HG03354 (cell line): Measurements from ENCODE around the gene LPP.
"Not testable (repeated sequence)": the region's sequence is repeated elsewhere in the genome, so short reads cannot be mapped to it uniquely, and the experiment has no call there.

Source experiments
- ATAC-seq: cut with Tn5 transposase; IDR thresholded peaks from one replicate; pipeline ENCODE4 v1.9.1; 2021; ENCODE audit warnings: mild to moderate bottlenecking; ENCODE audit not compliant: unreplicated experiment, poor library complexity, severe bottlenecking

LPP gene

DNA sequence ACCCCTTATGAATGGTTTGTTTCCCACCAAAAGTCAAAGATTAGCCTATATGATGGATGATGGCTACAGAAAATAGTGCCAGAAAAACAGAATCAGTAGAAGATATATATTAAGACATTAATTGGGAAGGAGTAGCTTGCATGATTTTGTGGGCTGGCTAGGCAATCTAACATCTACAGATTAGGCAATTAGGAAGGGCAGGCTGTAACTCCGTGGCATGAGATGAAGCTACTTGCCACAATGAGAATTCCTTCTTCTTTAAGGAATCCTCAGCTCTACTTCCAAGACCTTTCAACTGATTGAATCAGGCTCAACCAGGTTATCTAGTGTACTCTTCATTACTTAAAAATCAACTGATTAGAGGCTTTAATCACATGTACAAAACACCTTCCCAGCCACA is 426.7 kb downstream of the LPP start:
- no peak for ATAC-seq

DNA sequence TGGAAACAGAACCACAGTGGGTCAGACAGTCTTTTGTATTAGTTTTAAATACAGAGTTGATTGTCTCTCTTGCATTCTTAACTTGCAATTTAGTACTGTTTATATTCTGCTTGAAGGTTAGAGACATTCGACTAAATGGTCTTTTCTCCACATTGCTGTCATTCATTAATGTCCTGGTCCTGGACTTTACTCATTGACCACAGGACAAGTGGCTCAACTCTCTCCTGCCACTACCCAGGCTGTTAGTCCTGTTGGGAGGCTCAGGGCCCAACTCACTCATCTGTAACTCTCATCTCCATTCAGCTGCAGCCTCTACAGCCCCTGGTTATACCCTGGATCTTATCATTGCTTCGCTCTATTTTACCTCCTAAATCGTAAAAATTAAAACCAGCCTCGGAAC is 427.4 kb downstream of the LPP start:
- ATAC-seq, result no peak

DNA sequence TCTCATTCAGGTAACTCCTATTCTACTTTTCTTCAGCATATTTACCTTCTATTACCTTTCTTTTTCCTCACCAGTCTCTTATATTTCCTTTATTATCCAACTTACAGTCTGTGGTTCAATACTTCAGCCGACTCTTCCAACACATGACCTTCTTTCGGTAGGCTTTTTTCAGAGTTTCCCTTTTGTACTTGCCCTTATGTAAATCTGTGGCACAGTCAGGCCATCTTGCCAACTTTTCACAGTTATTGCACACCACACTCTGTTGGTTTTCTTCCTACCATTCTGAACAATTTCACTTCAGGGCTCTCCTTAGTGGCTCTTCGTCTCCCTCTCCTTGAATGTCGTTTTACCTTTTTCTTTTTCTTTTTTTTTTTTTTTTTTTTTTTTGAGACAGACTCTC is 427.8 kb downstream of the LPP start:
- no peak for ATAC-seq

DNA sequence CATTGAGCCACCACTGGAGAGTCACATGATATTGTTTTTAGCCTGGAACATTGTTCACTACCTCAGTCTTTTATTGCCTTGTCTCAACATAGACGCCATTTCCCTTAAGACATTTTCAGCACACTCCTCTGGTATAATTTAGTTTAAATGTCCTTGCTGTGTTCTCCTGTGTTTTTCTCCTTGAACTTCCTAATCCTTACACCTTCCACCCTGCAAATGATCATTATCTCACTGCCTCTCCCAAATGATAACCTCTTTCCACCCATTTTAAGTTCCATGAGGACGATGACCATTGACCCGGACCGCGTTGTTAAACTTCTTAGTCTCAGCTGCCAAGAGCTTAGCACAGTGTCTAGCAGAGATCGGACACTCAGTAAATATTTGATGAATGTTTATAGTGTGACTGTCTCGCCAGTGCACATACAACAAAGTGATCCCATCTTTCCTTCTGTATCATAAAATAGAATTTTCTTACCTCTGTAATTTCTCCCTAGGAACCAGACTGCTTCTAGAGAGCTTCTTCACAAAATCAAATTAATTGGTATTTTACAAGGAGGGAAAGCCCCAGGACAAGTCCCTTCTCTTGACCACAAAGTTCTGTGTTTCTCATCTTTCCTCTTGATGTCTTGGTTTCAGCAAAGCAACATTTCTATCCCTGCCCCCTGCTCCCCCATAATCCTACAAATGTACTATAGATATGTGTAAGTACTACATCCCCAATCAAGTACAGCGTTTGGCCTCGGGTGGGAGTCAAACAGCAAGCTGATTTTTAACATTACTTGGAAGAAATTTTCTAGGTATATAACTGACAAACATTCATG is 429.6 kb downstream of the LPP start:
- no peak for ATAC-seq

DNA sequence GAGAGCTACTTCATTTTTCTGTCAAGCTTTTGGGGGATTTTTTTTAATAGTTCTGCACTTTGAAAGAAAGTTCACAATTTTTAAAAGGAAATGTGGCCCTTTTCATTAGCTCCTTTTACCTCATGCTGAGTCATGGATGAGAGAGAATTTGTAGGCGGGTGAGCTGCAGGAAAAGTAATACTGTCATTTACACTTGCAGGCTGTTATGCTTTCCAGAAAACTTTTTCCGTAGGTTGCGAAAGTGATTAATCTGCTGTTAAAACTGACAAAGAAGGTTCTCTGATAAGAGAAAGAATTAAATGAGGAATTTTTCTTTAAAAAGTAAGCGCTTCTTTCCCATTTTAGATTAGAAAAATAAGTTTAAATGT is 430.2 kb downstream of the LPP start:
- no peak for ATAC-seq

DNA sequence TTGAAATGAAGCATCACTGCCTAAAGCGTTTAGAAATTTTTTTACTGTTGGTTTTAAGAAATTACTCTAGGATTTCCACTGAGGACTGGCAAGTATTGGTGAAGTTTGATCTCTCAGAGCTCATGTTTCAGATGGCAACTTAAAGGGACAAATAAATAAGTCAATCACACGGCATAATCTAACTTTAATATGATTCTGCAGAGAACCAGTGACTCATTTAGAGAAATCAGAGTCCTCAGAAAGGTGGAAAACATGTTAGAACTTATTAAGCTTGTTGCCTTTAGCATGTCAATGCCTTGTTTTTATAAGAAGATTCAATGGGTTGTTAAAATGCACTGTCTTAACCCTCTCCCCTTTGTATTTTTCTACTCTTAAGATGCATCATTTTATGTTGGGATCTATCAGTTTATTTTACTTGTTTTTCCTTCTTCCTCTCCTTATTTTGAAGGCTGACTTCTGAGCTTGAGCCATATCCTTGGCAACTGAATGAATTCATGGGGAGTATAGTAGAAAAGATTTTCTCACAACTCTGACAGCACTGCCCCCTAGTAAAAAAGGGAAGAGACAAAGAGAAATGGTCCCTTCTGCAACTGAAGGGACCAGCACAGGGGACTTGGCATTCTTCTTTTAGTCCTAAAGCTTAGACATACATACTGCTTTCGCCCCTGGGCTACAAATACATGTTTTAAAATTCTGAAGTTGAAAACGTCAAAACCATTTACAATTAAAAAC is 431.2 kb downstream of the LPP start:
- no peak for ATAC-seq

DNA sequence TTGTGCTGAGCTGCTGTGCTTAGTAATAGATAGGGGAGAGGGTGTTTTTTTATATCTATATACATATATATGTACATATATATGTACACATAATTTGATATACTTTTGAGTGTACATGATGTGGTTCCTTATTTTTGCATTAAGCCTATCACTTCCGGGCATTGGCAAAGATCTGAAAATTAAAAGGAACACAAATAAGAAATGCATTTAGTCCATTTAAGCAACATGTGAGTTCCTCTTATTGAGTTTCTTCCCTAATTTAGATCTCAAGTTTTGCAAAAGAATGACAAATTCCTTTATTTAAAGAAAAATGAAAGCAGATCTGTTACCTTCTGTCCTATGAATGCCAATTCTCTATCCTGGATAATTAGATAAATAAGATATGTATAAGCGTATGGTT is 435.1 kb downstream of the LPP start:
- ATAC-seq, result no peak

DNA sequence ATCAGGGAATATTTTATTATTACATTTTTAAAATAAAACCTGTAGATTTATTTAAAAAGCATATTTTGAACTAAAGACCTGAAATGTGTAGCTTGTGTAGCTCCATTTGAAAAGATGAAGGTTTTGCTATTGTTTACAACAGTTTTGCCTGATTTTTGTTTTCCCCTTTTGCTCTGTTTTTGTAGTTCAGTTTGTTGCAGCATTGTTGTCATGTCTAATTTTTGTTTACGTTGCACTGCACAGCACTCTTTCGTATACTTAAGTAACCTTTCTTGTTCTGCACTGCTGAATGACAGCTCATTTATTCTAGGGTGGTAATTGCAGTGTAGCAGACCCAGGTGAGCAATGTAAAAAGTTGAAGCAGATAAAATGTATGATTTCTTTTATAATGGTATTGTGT is 435.8 kb downstream of the LPP start:
- no peak for ATAC-seq

DNA sequence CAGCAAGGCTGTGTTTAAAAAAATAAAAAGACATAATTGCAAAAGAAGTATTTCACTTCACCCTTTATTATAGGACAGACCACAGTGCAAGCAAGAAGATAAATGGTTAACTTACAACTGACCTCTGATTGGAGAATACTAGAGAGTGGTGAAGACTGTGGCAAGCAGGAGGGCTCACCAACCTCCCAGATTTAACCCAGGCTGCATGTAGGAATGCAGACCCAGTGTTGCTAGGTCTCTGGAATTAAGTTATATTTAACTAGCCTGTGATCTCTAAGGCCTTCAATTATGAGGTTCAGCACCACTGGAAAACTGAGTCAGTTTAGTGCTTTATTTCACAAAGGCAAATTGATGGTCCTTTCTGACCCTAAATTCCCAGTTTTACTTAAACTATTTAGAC is 436.6 kb downstream of the LPP start:
- no peak for ATAC-seq

DNA sequence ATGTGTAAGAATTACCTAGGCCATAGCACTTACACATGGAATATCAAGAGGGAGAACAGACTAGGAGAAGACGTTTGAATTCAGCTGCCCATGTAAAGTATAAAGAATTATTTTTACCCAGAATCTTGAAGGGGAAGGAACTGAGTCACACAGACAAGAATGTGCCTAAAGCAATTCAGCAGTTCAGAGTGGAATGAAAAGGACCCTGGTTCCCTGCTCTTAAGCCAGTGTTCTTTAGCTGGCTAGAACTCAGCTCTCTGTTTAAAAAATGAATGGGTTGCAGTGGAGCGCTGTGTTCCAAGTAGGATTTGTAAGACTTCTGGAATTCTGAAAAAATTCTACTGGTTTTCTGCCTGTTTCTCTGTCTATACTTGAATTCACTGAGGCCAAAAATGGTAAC is 440.2 kb downstream of the LPP start:
- ATAC-seq, result no peak

DNA sequence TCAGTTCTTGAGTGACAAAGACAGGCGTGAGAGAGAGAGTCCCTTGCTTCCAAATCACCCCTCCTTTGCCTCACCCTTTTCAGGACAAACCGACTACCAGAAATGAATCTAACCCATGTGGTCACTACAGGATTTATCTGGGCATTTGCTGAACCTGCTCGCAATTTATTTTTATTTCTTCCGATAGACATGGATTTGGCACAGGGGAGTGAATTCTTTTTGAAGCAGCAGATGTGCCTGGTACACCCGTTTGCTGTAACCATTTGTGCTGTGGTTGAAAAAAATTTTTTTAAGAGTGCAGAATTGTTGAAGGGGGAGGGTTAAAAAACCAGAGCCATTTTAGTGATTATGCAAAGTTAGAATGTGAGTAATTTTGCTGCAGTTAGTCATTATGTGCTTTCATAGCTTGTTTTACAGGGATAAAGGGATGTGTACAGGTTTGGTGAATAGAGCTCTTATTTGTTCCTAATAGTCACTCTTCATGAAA is 442.0 kb downstream of the LPP start:
- ATAC-seq, result no peak

DNA sequence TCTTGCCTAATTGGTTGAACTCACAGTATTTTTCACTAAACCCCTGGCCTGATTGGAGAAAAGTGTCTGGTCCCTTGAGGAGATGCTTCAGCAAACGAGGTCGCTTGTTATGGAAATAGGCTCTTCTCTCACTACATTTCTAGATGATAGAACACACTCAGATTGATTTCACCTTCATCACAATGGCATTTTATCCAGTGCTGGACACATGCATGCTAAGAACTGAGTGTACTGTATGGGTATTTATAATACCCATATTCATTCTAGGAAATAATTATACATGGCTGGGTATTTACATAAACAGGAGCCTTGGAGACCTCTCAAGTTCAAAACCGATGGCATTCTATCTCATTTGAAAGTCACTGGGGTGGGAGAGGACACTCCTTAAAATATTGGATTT is 444.9 kb downstream of the LPP start:
- ATAC-seq, result no peak

DNA sequence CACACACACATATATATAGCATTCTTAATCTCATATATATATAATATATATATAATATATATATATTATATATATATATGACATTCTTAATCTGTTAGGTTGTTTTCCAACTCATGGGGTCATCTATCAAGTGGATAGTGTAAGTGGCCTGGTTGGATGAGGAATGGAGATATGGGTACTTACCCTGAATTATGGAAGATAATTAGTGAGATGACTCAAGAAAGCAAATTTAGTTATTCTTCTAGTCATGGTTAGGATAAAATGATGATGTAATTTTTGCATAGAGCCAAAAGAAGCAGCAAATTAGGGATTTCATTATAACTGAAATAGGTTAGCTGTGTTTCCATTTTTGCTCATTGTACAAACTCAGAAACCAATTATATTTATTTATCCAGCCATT is 448.2 kb downstream of the LPP start:
- ATAC-seq, result no peak

DNA sequence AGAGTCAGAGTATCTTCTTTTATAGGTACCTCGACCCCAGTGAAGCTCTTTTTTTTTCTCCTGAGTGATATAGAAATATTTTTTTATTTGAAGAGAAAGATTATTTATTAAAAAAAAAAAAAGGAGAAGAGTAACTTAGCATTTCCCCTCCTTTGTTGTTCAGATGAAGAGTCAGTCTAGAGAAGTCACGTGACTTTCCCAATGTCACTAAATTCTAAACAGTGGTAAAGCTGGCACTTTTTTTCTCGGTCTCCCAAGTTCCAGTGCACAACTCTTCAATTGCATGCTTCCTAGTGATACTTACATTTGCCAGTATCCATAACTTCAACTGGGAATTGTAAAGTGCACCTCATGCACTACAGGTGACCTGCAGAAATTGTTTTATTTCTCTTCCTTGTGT is 448.7 kb downstream of the LPP start:
- ATAC-seq, result no peak

DNA sequence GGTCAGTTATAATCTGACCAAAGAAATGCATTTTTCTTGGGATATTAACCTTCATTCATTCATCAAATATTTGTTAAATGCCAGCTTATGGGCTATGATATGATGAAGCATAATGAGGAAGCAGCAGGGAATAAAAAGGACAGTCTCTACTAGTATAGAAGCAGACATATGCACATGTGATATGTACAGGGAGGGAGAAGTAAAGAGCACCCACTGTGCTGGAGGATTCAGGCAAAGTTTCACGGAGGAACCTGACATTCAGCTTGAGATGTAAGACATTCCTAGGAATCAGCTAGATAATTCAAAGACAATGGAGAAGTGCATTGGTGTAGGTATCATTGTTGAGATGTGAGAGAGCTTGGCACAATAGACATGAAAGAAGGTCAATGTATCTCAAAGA is 450.7 kb downstream of the LPP start:
- no peak for ATAC-seq

DNA sequence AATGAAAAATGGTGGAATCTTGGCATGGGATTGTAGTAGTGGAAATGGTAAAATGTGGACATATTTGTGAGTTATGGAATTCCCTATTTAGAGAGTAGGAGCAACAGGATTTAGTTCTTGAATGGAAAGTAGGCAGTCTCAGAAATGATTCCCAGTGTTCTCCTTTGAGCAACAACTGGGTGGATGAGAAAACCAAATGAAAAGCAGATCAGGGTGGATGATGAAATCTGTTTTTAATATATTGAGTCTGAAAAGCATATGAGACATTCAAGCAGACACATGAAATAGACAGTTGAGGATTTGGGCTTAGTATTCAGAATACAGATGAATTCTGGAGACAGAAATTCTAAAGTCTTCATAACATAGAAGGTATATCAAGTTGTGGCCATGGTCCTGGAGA is 451.3 kb downstream of the LPP start:
- ATAC-seq, result no peak

DNA sequence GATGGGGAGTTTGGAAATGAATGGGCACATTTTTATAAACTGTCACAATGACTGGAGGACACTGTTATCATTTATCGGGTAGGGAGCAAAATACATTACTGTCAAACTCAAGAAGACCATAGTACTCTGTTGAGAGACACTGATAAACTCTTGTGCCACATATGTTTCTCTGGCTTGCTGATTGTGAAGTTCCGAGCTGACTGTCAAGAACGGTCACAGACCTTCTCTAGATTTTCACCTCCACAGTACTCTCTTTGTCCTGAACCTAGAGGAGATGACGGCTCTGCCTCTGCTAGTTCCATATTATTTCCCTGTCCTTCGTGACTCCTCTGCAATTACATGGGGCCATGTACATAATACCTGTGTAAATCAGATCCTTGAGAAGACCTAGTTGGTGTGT is 451.9 kb downstream of the LPP start:
- ATAC-seq, result no peak

DNA sequence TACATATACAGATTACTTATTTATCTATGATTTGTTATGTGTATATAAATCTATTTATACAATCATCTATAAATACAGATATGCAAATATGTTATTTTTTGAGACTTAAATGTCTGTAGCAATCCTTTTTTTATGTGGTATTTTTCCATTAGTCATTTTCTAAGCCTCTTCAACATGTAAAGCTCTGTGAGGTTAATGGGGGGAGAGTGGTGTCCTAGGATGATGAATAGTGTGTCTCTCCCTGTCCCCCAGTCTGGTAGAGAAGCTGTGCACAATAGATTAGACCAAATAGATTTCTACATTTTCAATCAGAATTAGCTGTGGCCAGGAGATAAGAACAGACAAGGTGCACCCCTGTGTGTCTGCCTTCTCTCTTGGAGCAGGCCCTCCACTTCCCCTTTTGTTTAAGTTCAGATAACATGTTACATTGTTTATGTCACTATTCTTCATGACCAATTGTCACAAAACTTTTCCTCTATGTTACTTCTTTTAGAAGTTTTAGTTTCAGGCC is 453.9 kb downstream of the LPP start:
- no peak for ATAC-seq

DNA sequence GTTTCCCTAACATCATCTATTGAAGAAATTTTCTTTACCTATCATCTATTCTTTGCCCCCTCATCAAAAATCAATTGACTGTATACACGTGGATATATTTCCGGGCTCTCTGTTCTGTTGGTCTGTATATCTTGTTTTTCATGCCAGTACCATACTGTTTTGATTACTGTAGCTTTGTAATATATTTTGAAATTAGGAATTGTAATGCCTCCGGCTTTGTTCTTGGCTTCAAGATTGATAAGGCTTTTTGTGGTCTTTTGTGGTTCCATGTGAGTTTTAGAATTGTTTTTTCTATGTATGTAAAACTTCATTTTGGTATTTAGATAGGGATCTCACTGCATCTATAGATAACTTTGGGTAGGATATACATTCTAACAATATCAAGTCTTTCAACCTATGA is 454.4 kb downstream of the LPP start:
- ATAC-seq, result no peak

DNA sequence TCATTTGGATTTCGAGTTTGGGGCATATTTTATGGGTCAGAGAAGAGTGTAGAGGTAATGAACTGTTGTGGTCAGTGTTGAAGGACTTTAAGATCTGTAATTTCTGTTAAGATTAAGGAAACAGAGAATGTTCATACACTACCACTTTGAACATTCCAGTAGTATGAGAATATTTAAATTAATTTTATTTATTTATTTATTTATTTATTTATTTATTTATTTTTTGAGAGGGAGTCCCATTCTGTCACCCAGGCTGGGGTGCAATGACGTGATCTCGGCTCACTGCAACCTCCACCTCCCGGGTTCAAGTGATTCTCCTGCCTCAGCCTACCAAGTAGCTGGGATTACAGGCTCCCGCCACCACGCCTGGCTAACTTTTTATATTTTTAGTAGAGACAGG is 459.8 kb downstream of the LPP start:
- not testable (repeated sequence) for ATAC-seq

DNA sequence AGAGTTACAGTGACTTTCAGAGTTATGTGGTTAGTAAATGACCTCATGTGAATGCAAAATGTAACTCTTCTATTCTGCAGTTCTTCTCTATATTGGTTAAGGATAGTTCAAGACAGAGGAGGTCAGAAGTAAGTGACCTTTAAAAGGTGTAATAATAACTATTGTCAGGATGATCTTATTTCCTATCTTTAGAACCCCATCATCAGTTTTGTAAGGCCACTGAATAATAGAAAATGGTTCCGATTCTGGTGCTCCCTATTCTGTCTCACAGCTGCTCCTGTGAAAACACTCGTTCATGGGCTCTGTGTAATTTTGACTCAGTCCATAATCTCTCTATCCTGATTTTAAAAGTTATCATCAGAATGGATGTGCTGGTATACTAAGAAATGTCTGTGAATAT is 463.3 kb downstream of the LPP start:
- ATAC-seq, result no peak
